ENCODE data around the gene TBC1D13.

The TBC1D13 gene

DNA sequence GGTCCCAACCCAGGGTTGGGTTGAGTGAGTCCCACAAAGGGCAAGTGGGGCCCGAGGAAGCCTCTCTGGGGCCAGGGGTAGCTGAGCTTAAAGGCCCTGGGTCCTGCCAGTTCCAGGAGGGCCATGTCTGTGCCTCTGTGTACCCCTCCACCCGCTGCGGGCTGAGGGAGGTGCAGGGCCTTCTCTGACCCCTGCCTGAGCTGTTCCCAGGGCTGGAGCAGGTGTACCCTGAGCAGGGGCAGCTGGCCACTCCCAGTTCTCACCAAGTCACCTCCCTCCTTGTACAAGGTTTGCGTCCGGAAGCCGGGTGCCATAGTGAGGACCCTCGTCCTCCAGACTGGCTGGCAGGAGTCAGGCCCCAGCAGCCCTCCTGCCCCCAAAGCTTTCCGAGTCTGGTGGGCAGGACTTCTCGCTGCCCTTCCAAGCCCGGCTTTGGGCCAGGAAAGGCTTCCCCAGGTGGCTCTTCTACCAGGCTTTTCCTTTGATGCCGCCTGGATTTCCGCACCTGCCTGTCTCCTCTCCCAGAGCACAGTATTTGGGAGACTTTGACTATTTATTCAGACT is 22.1 kb downstream of the TBC1D13 start:
- Histone ChIP-seq H3K9me3 (ENCODE audit: severe bottlenecking) (no peaks in the 10 kb centered on the region), H3K27me3 (ENCODE audit: insufficient read depth, poor library complexity, severe bottlenecking) (no peaks in the 10 kb centered on the region), H3K4me1 (ENCODE audit: insufficient read depth, poor library complexity, severe bottlenecking) (no peaks in the 10 kb centered on the region), H3K27ac (ENCODE audit: poor library complexity, severe bottlenecking) (no peak overlapping the region), H3K36me3 (ENCODE audit: low read depth) (peaks cover 20% of the 10 kb centered on the region), H3K4me3 (ENCODE audit: severe bottlenecking) (no peak overlapping the region)
- TF ChIP-seq, protein P1, sequence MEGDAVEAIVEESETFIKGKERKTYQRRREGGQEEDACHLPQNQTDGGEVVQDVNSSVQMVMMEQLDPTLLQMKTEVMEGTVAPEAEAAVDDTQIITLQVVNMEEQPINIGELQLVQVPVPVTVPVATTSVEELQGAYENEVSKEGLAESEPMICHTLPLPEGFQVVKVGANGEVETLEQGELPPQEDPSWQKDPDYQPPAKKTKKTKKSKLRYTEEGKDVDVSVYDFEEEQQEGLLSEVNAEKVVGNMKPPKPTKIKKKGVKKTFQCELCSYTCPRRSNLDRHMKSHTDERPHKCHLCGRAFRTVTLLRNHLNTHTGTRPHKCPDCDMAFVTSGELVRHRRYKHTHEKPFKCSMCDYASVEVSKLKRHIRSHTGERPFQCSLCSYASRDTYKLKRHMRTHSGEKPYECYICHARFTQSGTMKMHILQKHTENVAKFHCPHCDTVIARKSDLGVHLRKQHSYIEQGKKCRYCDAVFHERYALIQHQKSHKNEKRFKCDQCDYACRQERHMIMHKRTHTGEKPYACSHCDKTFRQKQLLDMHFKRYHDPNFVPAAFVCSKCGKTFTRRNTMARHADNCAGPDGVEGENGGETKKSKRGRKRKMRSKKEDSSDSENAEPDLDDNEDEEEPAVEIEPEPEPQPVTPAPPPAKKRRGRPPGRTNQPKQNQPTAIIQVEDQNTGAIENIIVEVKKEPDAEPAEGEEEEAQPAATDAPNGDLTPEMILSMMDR (IDR thresholded peaks at IDR 0.05; ENCODE audit: poor library complexity, severe bottlenecking), result no peak
- DNase-seq (ENCODE audit: low spot score) (no peak), ATAC-seq (ENCODE audit: low read depth) (no peak)

DNA sequence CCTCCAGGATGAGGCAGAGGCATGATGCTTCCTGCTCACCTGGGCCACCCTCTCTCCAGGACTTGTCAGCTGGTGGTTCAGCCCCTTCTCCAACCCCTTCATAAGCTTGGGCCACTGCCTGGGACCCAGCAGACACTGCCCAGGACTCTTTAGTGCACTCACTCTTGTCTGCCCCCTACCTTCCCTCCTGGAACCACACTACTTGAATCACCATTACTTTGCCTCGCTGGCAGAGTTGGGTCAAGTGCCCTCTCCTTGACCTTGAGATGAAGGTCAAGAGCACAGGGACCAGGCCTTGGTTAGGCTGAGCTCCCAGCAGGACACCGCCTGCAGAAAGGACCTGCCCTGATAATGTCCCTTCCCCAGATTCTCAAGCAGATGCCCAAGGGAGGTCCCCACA is 22.8 kb downstream of the TBC1D13 start:
- TF ChIP-seq, protein P1 (IDR thresholded peaks at IDR 0.05; ENCODE audit: poor library complexity, severe bottlenecking), result no peak
- DNase-seq (ENCODE audit: low spot score), result no peak

DNA sequence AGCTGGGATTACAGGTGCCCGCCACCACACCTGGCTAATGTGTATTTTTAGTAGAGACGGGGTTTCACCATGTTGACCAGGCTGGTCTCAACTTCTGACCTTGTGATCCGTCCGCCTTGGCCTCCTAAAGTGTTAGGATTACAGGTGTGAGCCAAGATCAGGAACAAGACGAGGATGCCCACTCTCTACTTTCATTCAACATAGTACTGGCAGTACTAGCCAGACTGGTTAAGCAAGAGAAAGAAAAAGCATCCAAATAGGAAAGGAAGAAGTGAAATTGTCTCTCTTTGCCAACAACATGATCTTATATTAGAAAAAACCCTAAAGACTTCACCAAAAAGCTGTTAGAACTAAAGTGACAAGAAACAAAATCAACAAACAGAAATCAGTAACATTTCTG is 23.8 kb downstream of the TBC1D13 start:
- H3K36me3 ChIP-seq (ENCODE audit: low read depth), result peaks cover 8% of the 10 kb centered on the region
- H3K27me3 ChIP-seq (ENCODE audit: insufficient read depth, poor library complexity, severe bottlenecking), result no peaks in the 10 kb centered on the region
- no peak for DNase-seq (ENCODE audit: low spot score)
- H3K4me1 ChIP-seq (ENCODE audit: insufficient read depth, poor library complexity, severe bottlenecking), result no peaks in the 10 kb centered on the region
- H3K9me3 ChIP-seq (ENCODE audit: severe bottlenecking), result no peaks in the 10 kb centered on the region
- H3K27ac ChIP-seq (ENCODE audit: poor library complexity, severe bottlenecking), result no peak overlapping the region
- TF ChIP-seq, protein P1 (IDR thresholded peaks at IDR 0.05; ENCODE audit: poor library complexity, severe bottlenecking), result no peak
- ATAC-seq (ENCODE audit: low read depth), result no peak
- H3K4me3 ChIP-seq (ENCODE audit: severe bottlenecking), result no peak overlapping the region

More for the DNA sequence above, 22.8 kb downstream of the TBC1D13 start:
- no peaks in the 10 kb centered on the region for H3K4me1 ChIP-seq (ENCODE audit: insufficient read depth, poor library complexity, severe bottlenecking)
- no peaks in the 10 kb centered on the region for H3K27me3 ChIP-seq (ENCODE audit: insufficient read depth, poor library complexity, severe bottlenecking)
- H3K4me3 ChIP-seq (ENCODE audit: severe bottlenecking), result no peak overlapping the region
- H3K27ac ChIP-seq (ENCODE audit: poor library complexity, severe bottlenecking), result no peak overlapping the region
- no peaks in the 10 kb centered on the region for H3K9me3 ChIP-seq (ENCODE audit: severe bottlenecking)
- H3K36me3 ChIP-seq (ENCODE audit: low read depth), result peaks cover 18% of the 10 kb centered on the region
- no peak for ATAC-seq (ENCODE audit: low read depth)

- H3K4me1 ChIP-seq (ENCODE audit: insufficient read depth, poor library complexity, severe bottlenecking), result no peaks in the 10 kb centered on the region
- H3K27ac ChIP-seq (ENCODE audit: poor library complexity, severe bottlenecking), result peak within 1 kb of the TSS; percentile 36
- peak within 1 kb of the TSS; percentile 49 for H3K4me3 ChIP-seq (ENCODE audit: severe bottlenecking)
- TF ChIP-seq, protein P1 (IDR thresholded peaks at IDR 0.05; ENCODE audit: poor library complexity, severe bottlenecking), result peak; percentile 96
- ATAC-seq (ENCODE audit: low read depth) (peak; percentile 83), DNase-seq (ENCODE audit: low spot score) (peak; percentile 93)
- no peaks in the 10 kb centered on the region for H3K9me3 ChIP-seq (ENCODE audit: severe bottlenecking)
- peaks cover 12% of the 10 kb centered on the region for H3K36me3 ChIP-seq (ENCODE audit: low read depth)
- H3K27me3 ChIP-seq (ENCODE audit: insufficient read depth, poor library complexity, severe bottlenecking), result no peaks in the 10 kb centered on the region
These were observed 31.2 kb downstream of the TBC1D13 start, which contains the start of gene ENDOG for GRCh38 chr9:128818099-128818838. TSS of gene ENDOG (plus strand) at chr9:128818500. CDS start at chr9:128818685, 185 bp downstream.

All from RWPE2 (cell line).